WI38 (cell line): ENCODE measurements around the gene TSPO.

Source experiments
- H3K4me3 ChIP-seq: 2 replicates; pipeline ENCODE4 v1.5.1; 2011; ENCODE audit warnings: low read depth, mild to moderate bottlenecking, control low read depth, low read length
- CTCF ChIP-seq: IDR thresholded peaks from 2 replicates; pipeline ENCODE4 v1.5.1; 2012; ENCODE audit warnings: low read depth, mild to moderate bottlenecking, control low read depth, low read length

The TSPO gene

GRCh38 chr22:43113526-43114251 lies 37.7 kb upstream of the TSPO start:
- no peak overlapping the region for H3K4me3 ChIP-seq
- no peak for TF ChIP-seq CTCF

GRCh38 chr22:43114958-43115357 lies 36.4 kb upstream of the TSPO start:
- no peak overlapping the region for H3K4me3 ChIP-seq
- no peak for TF ChIP-seq CTCF

- no peak for TF ChIP-seq CTCF
- H3K4me3 ChIP-seq = no peak overlapping the region
These were observed 34.4 kb upstream of the TSPO start for GRCh38 chr22:43116932-43117331.

- TF ChIP-seq CTCF = no peak
- no peak overlapping the region for H3K4me3 ChIP-seq
These were observed 33.1 kb upstream of the TSPO start for GRCh38 chr22:43118024-43118849.

GRCh38 chr22:43118953-43119458 lies 32.4 kb upstream of the TSPO start:
- no peak overlapping the region for H3K4me3 ChIP-seq

GRCh38 chr22:43126501-43127165 lies 24.7 kb upstream of the TSPO start:
- no peak overlapping the region for H3K4me3 ChIP-seq
- no peak for TF ChIP-seq CTCF

More at GRCh38 chr22:43118953-43119458, 32.4 kb upstream of the TSPO start:
- no peak for TF ChIP-seq CTCF
